K562 (cell line): Measurements from ENCODE around the gene METTL22. TPM values are rescaled to one million over a fixed set of nuclear protein-coding genes. Genes with fewer than 3 reads are reported as not detected.

ENCODE experiments used
- ATAC-seq: fragments of 200-7000 bp; cut with Tn5 transposase; 3 replicates; pipeline ENCODE4 v1.9.1; 2020; ENCODE audit warnings: moderate library complexity
- BruUV-seq: library from RNA; stranded (reverse); fragments of 400-500 nt; replicated peaks from 2 replicates; lab custom pipeline; 2021; lab: Mats Ljungman, UMichigan
- CTCF ChIA-PET: fragments of 300-600 bp; formaldehyde crosslinking; extraction: SDS; loops from one replicate; lab custom pipeline; 2021; ENCODE audit warnings: low intra/inter-chr PET ratio; lab: Yijun Ruan, JAX
- POLR2A ChIA-PET: fragments of 300-600, 350-650 bp; sonication (Branson Sonifier 250); formaldehyde crosslinking; extraction: SDS; loops from one replicate; lab custom pipeline; 2021; ENCODE audit warnings: antibody characterized with exemption, inconsistent platforms; lab: Yijun Ruan, JAX
- DNase-seq, 4 experiments: peaks; one replicate each; pipeline versions ENCODE4 v3.0.0 to v3.0.0-alpha.2; 2011 to 2018; ENCODE audit warnings: low spot score in 3 of 4, mixed read lengths in 3 of 4; ENCODE audit errors: extremely low read depth in 1 of 4
- FAIRE-seq: peaks from 2 replicates; lab custom pipeline; 2011; peaks lifted over from hg19 to GRCh38; lab: Jason Lieb, UNC
- H2AFZ ChIP-seq: 2 replicates; pipeline ENCODE4 v1.6.0; 2011; ENCODE audit warnings: low read depth, low read length, control low read depth, inconsistent platforms
- H3K27ac ChIP-seq: fragments of 200-600 bp; 3 replicates; pipeline ENCODE4 v1.8.0; 2011; ENCODE audit warnings: low read depth, mild to moderate bottlenecking, control low read depth, inconsistent platforms, low read length, moderate library complexity, mixed read lengths; ENCODE audit errors: extremely low read depth
- H3K27me3 ChIP-seq, 2 experiments: fragments of 300-600 bp in 1 of 2; 2 replicates in 1 of 2; 3 replicates in 1 of 2; pipeline versions ENCODE4 v1.6.0 to v1.8.0; 2011; ENCODE audit warnings: inconsistent platforms in 2 of 2, low read length in 2 of 2, mild to moderate bottlenecking in 1 of 2, mixed read lengths in 1 of 2, moderate library complexity in 1 of 2; ENCODE audit not compliant: control insufficient read depth in 2 of 2, insufficient read depth in 2 of 2
- H3K36me3 ChIP-seq: fragments of 300-600 bp; 3 replicates; pipeline ENCODE4 v1.8.0; 2011; ENCODE audit warnings: mild to moderate bottlenecking, low read length, inconsistent platforms; ENCODE audit not compliant: control insufficient read depth, insufficient read depth
- H3K4me1 ChIP-seq, 2 experiments: fragments of 200-600 bp in 1 of 2; replicated peaks in 1 of 2; 2 replicates in 1 of 2; 3 replicates in 1 of 2; pipeline versions ENCODE4 v1.5.1 to v1.8.0; 2011; ENCODE audit warnings: inconsistent platforms in 2 of 2, low read length in 2 of 2, mild to moderate bottlenecking in 1 of 2, mixed read lengths in 1 of 2, moderate library complexity in 1 of 2; ENCODE audit not compliant: control insufficient read depth in 2 of 2, insufficient read depth in 2 of 2
- H3K4me2 ChIP-seq: 2 replicates; pipeline ENCODE4 v1.6.1; 2011; ENCODE audit warnings: low read length, control low read depth, inconsistent platforms, mixed read lengths; ENCODE audit not compliant: insufficient read depth
- H3K4me3 ChIP-seq: fragments of 200-600 bp; sonication (generic), shearing (Covaris generic); 2 replicates; pipeline ENCODE4 v1.5.1; 2016; ENCODE audit warnings: control low read depth, inconsistent platforms
- H3K79me2 ChIP-seq: fragments of 200-600 bp; 3 replicates; pipeline ENCODE4 v1.8.0; 2011; ENCODE audit warnings: low read length, inconsistent platforms; ENCODE audit not compliant: control insufficient read depth, insufficient read depth
- H3K9ac ChIP-seq, 2 experiments: 2 replicates each; pipeline versions ENCODE4 v1.6.0 to v1.6.1; 2011; ENCODE audit warnings: low read depth in 2 of 2, low read length in 2 of 2, control low read depth in 1 of 2, inconsistent platforms in 1 of 2, mild to moderate bottlenecking in 1 of 2, mixed read lengths in 1 of 2; ENCODE audit not compliant: insufficient read depth in 1 of 2
- H3K9me1 ChIP-seq: one replicate; pipeline ENCODE4 v1.6.0; 2011; ENCODE audit warnings: inconsistent platforms, mild to moderate bottlenecking, low read length, moderate library complexity; ENCODE audit not compliant: control insufficient read depth, insufficient read depth
- H3K9me3 ChIP-seq: replicated peaks from 2 replicates; pipeline ENCODE4 v1.5.1; 2011; ENCODE audit warnings: low read depth, low read length, inconsistent platforms; ENCODE audit not compliant: control insufficient read depth, insufficient read depth
- H4K20me1 ChIP-seq: replicated peaks from 2 replicates; pipeline ENCODE4 v1.6.1; 2011; ENCODE audit warnings: low read length, inconsistent platforms, mixed read lengths; ENCODE audit not compliant: control insufficient read depth, insufficient read depth
- CSDE1 ChIP-seq, 2 experiments: fragments of 450-650 bp; IDR thresholded peaks; 2 replicates each; pipeline ENCODE4 v1.6.1; 2016; ENCODE audit warnings: mild to moderate bottlenecking in 1 of 2
- HMGXB4 ChIP-seq: sonication (generic); formaldehyde crosslinking; IDR thresholded peaks from 2 replicates; pipeline ENCODE4 v1.8.1; 2023; ENCODE audit warnings: mild to moderate bottlenecking, missing genetic modification reagents
- MED1 ChIP-seq: sonication (generic); formaldehyde crosslinking; IDR thresholded peaks from 2 replicates; pipeline ENCODE4 v1.8.1; 2023; ENCODE audit warnings: missing genetic modification reagents, borderline replicate concordance
- NBN ChIP-seq: fragments of 450-650 bp; IDR thresholded peaks from 2 replicates; pipeline ENCODE4 v1.6.1; 2016; ENCODE audit warnings: low read depth, mild to moderate bottlenecking
- RBM17 ChIP-seq: fragments of 200-400 bp; formaldehyde crosslinking; IDR thresholded peaks from 2 replicates; pipeline ENCODE4 v1.6.1; 2017; ENCODE audit warnings: low read depth, mild to moderate bottlenecking, low read length, borderline replicate concordance
- SIN3B ChIP-seq: fragments of 450-650 bp; IDR thresholded peaks from 2 replicates; pipeline ENCODE4 v1.6.1; 2017; ENCODE audit warnings: low read depth, mild to moderate bottlenecking, moderate library complexity
- TAF1 ChIP-seq: IDR thresholded peaks from 2 replicates; pipeline ENCODE4 v1.6.1; 2011; ENCODE audit warnings: mild to moderate bottlenecking, low read length, moderate library complexity; ENCODE audit not compliant: insufficient read depth, control insufficient read depth, severe bottlenecking; ENCODE audit errors: extremely low read depth
- TAL1 ChIP-seq: fragments of 450-650 bp; IDR thresholded peaks from 2 replicates; pipeline ENCODE4 v1.6.1; 2016; ENCODE audit warnings: mild to moderate bottlenecking
- ZNF124 ChIP-seq: sonication (generic); formaldehyde crosslinking; IDR thresholded peaks from 2 replicates; pipeline ENCODE4 v1.8.1; 2022; ENCODE audit warnings: missing genetic modification reagents
- ZNF431 ChIP-seq: sonication (generic); formaldehyde crosslinking; IDR thresholded peaks from 2 replicates; pipeline ENCODE4 v1.8.0; 2022; ENCODE audit warnings: mild to moderate bottlenecking, missing genetic modification reagents
- in situ Hi-C: fragments of 300-500 bp; cut with MboI; formaldehyde crosslinking; loops from 4 replicates; pipeline ENCODE4 v1.15.0; 2018; ENCODE audit warnings: inconsistent platforms, mixed read lengths
- intact Hi-C: fragments of 100-400 bp; cut with micrococcal nuclease; formaldehyde crosslinking; loops from 2 replicates; pipeline ENCODE4 v1.14.2; 2022
- polyA plus RNA-seq, 8 experiments: library from polyadenylated mRNA; depleted of rRNA in 4 of 8; stranded (reverse) in 5 of 8; unstranded in 3 of 8; fragments of >200 nt; fragmentation: Nextera tagmentation in 2 of 8; fragmentation: Illumina TruSeq in 1 of 8; extraction: Ambion mirVana in 2 of 8; extraction: Trizol in 1 of 8; gene quantifications; 2 replicates each; pipeline versions ENCODE4 v1.2.1 to v1.2.3, GENCODE V29; 2011 to 2014; ENCODE audit warnings: inconsistent platforms in 1 of 8, missing spikeins in 1 of 8
- total RNA-seq, 7 experiments: library from RNA; depleted of rRNA in 6 of 7; stranded (reverse); fragments of >200 nt in 6 of 7; fragmentation: Illumina TruSeq in 2 of 7; extraction: Trizol in 2 of 7; gene quantifications; 2 replicates each; pipeline versions ENCODE4 v1.2.1 to v1.2.3, GENCODE V29; 2011 to 2021; ENCODE audit warnings: low replicate concordance in 1 of 7
- TF ChIP-seq, protein P1 (sequence below): fragments of 450-650 bp; IDR thresholded peaks from 2 replicates; pipeline ENCODE4 v1.6.1; 2016; ENCODE audit warnings: mild to moderate bottlenecking, moderate library complexity

The METTL22 gene
- total and polyA plus RNA-seq, 9 of the 15 experiments (the other 6 are each of a cell fraction or from before 2014, with no cell fraction given), result 6.9 to 33.2 (median 18.5) TPM

DNA sequence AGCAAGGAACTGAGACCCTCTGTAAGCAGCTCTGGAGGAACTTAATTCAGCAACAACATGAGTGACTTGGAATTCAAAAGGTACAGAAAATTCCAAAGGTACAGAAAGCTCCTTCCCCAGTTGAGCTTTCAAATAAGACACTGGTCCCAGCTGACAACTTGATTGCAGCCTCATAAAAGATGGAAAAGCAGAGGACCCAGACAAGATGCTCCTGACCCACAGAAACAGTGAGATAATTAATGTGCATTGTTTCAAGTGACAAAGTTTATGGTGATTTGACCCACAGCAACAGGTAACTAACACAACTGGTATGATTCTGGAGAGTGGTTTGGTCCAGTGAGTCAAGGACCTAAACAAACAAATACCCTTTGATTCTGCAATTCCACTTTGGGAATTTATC, 15.9 kb upstream of the METTL22 start:
- no peaks in the 10 kb centered on the region for H4K20me1 ChIP-seq
- no peak overlapping the region for H3K4me3 ChIP-seq
- H2AFZ ChIP-seq, result no peak overlapping the region
- ChIA-PET POLR2A (interaction anchor here (1.0 kb wide), 1 partner anchor 8 kb away, joined by 3 read pairs; no protein-coding TSS in a partner anchor), CTCF (no interaction called here)
- no peak overlapping the region for H3K27ac ChIP-seq
- no peak for DNase-seq
- no peaks in the 10 kb centered on the region for H3K4me1 ChIP-seq
- no peak overlapping the region for H3K4me2 ChIP-seq
- H3K9me3 ChIP-seq, result no peaks in the 10 kb centered on the region
- ATAC-seq, result no peak
- H3K9me1 ChIP-seq, result no peaks in the 10 kb centered on the region
- H3K36me3 ChIP-seq, result no peaks in the 10 kb centered on the region
- BruUV-seq, result no TSS peak
- intact Hi-C loops, result no loop called here
- in situ Hi-C loops, result no loop called here
- no peaks in the 10 kb centered on the region for H3K79me2 ChIP-seq
- no peak for FAIRE-seq
- no peak overlapping the region for H3K9ac ChIP-seq
- peaks cover 7 to 51% of the 10 kb centered on the region in 2 experiments; a peak in 4 of 5 replicates for H3K27me3 ChIP-seq
- TF ChIP-seq RBM17 (no peak), ZNF124 (CRISPR knock-in tag) (no peak), MED1 (no peak), ZNF431 (no peak), NBN (no peak), SIN3B (no peak), TAL1 (no peak), TAF1 (no peak), HMGXB4 (CRISPR knock-in tag) (no peak), CSDE1 (IDR thresholded peaks at IDR 0.05) (no peak)
- TF ChIP-seq, protein P1, sequence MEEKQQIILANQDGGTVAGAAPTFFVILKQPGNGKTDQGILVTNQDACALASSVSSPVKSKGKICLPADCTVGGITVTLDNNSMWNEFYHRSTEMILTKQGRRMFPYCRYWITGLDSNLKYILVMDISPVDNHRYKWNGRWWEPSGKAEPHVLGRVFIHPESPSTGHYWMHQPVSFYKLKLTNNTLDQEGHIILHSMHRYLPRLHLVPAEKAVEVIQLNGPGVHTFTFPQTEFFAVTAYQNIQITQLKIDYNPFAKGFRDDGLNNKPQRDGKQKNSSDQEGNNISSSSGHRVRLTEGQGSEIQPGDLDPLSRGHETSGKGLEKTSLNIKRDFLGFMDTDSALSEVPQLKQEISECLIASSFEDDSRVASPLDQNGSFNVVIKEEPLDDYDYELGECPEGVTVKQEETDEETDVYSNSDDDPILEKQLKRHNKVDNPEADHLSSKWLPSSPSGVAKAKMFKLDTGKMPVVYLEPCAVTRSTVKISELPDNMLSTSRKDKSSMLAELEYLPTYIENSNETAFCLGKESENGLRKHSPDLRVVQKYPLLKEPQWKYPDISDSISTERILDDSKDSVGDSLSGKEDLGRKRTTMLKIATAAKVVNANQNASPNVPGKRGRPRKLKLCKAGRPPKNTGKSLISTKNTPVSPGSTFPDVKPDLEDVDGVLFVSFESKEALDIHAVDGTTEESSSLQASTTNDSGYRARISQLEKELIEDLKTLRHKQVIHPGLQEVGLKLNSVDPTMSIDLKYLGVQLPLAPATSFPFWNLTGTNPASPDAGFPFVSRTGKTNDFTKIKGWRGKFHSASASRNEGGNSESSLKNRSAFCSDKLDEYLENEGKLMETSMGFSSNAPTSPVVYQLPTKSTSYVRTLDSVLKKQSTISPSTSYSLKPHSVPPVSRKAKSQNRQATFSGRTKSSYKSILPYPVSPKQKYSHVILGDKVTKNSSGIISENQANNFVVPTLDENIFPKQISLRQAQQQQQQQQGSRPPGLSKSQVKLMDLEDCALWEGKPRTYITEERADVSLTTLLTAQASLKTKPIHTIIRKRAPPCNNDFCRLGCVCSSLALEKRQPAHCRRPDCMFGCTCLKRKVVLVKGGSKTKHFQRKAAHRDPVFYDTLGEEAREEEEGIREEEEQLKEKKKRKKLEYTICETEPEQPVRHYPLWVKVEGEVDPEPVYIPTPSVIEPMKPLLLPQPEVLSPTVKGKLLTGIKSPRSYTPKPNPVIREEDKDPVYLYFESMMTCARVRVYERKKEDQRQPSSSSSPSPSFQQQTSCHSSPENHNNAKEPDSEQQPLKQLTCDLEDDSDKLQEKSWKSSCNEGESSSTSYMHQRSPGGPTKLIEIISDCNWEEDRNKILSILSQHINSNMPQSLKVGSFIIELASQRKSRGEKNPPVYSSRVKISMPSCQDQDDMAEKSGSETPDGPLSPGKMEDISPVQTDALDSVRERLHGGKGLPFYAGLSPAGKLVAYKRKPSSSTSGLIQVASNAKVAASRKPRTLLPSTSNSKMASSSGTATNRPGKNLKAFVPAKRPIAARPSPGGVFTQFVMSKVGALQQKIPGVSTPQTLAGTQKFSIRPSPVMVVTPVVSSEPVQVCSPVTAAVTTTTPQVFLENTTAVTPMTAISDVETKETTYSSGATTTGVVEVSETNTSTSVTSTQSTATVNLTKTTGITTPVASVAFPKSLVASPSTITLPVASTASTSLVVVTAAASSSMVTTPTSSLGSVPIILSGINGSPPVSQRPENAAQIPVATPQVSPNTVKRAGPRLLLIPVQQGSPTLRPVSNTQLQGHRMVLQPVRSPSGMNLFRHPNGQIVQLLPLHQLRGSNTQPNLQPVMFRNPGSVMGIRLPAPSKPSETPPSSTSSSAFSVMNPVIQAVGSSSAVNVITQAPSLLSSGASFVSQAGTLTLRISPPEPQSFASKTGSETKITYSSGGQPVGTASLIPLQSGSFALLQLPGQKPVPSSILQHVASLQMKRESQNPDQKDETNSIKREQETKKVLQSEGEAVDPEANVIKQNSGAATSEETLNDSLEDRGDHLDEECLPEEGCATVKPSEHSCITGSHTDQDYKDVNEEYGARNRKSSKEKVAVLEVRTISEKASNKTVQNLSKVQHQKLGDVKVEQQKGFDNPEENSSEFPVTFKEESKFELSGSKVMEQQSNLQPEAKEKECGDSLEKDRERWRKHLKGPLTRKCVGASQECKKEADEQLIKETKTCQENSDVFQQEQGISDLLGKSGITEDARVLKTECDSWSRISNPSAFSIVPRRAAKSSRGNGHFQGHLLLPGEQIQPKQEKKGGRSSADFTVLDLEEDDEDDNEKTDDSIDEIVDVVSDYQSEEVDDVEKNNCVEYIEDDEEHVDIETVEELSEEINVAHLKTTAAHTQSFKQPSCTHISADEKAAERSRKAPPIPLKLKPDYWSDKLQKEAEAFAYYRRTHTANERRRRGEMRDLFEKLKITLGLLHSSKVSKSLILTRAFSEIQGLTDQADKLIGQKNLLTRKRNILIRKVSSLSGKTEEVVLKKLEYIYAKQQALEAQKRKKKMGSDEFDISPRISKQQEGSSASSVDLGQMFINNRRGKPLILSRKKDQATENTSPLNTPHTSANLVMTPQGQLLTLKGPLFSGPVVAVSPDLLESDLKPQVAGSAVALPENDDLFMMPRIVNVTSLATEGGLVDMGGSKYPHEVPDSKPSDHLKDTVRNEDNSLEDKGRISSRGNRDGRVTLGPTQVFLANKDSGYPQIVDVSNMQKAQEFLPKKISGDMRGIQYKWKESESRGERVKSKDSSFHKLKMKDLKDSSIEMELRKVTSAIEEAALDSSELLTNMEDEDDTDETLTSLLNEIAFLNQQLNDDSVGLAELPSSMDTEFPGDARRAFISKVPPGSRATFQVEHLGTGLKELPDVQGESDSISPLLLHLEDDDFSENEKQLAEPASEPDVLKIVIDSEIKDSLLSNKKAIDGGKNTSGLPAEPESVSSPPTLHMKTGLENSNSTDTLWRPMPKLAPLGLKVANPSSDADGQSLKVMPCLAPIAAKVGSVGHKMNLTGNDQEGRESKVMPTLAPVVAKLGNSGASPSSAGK, result no peak
